ENCODE data around the gene KCMF1.
"Not testable (repeated sequence)": the region's sequence is repeated elsewhere in the genome, so short reads cannot be mapped to it uniquely, and the experiment has no call there.

KCMF1 gene

GRCh38 chr2:84944295-84944909 is 26.6 kb upstream of the KCMF1 start:
- H3K9ac ChIP-seq (ENCODE audit: low read depth, low read length): no peak overlapping the region
- H3K9me3 ChIP-seq (ENCODE audit: control insufficient read depth, insufficient read depth, low read length): no peaks in the 10 kb centered on the region
- peaks cover 23% of the 10 kb centered on the region for H3K4me1 ChIP-seq (ENCODE audit: insufficient read depth, low read length)
- H3K36me3 ChIP-seq (ENCODE audit: insufficient read depth, low read length): no peaks in the 10 kb centered on the region; the same call in 1 of the 2 replicates

GRCh38 chr2:84945838-84946203 is 25.1 kb upstream of the KCMF1 start:
- peaks cover 15% of the 10 kb centered on the region for H3K4me1 ChIP-seq (ENCODE audit: insufficient read depth, low read length)
- not testable (repeated sequence) for H3K9me3 ChIP-seq (ENCODE audit: control insufficient read depth, insufficient read depth, low read length); H3K36me3 ChIP-seq (ENCODE audit: insufficient read depth, low read length); H3K9ac ChIP-seq (ENCODE audit: low read depth, low read length)

GRCh38 chr2:84946204-84947009 is 24.6 kb upstream of the KCMF1 start:
- no peaks in the 10 kb centered on the region for H3K9me3 ChIP-seq (ENCODE audit: control insufficient read depth, insufficient read depth, low read length)
- H3K4me1 ChIP-seq (ENCODE audit: insufficient read depth, low read length): peaks cover 9% of the 10 kb centered on the region
- no peak overlapping the region for H3K9ac ChIP-seq (ENCODE audit: low read depth, low read length)
- H3K36me3 ChIP-seq (ENCODE audit: insufficient read depth, low read length): no peaks in the 10 kb centered on the region; the same call in 1 of the 2 replicates

GRCh38 chr2:84947010-84947593 is 23.9 kb upstream of the KCMF1 start:
- Histone ChIP-seq H3K4me1 (ENCODE audit: insufficient read depth, low read length) (peaks cover 9% of the 10 kb centered on the region), H3K9me3 (ENCODE audit: control insufficient read depth, insufficient read depth, low read length) (no peaks in the 10 kb centered on the region), H3K36me3 (ENCODE audit: insufficient read depth, low read length) (no peaks in the 10 kb centered on the region; the same call in 1 of the 2 replicates), H3K9ac (ENCODE audit: low read depth, low read length) (no peak overlapping the region)

- Histone ChIP-seq H3K4me1 (ENCODE audit: insufficient read depth, low read length) (peaks cover 14% of the 10 kb centered on the region), H3K9me3 (ENCODE audit: control insufficient read depth, insufficient read depth, low read length) (no peaks in the 10 kb centered on the region), H3K9ac (ENCODE audit: low read depth, low read length) (no peak overlapping the region), H3K36me3 (ENCODE audit: insufficient read depth, low read length) (no peaks in the 10 kb centered on the region)
Measured at GRCh38 chr2:84953535-84953934, 17.4 kb upstream of the KCMF1 start.

GRCh38 chr2:84954329-84954728 is 16.6 kb upstream of the KCMF1 start:
- Histone ChIP-seq H3K4me1 (ENCODE audit: insufficient read depth, low read length) (peaks cover 22% of the 10 kb centered on the region), H3K9ac (ENCODE audit: low read depth, low read length) (no peak overlapping the region), H3K36me3 (ENCODE audit: insufficient read depth, low read length) (no peaks in the 10 kb centered on the region), H3K9me3 (ENCODE audit: control insufficient read depth, insufficient read depth, low read length) (no peaks in the 10 kb centered on the region)

GRCh38 chr2:84956334-84957297 is 14.3 kb upstream of the KCMF1 start:
- no peaks in the 10 kb centered on the region for H3K9me3 ChIP-seq (ENCODE audit: control insufficient read depth, insufficient read depth, low read length)
- H3K36me3 ChIP-seq (ENCODE audit: insufficient read depth, low read length): no peaks in the 10 kb centered on the region
- H3K9ac ChIP-seq (ENCODE audit: low read depth, low read length): no peak overlapping the region
- H3K4me1 ChIP-seq (ENCODE audit: insufficient read depth, low read length): peaks cover 33% of the 10 kb centered on the region

- Histone ChIP-seq H3K36me3 (ENCODE audit: insufficient read depth, low read length) (no peaks in the 10 kb centered on the region), H3K9me3 (ENCODE audit: control insufficient read depth, insufficient read depth, low read length) (no peaks in the 10 kb centered on the region), H3K9ac (ENCODE audit: low read depth, low read length) (peak overlapping the region; percentile 47), H3K4me1 (ENCODE audit: insufficient read depth, low read length) (peaks cover 34% of the 10 kb centered on the region)
Measured at GRCh38 chr2:84957771-84958134, 13.2 kb upstream of the KCMF1 start.

- H3K36me3 ChIP-seq (ENCODE audit: insufficient read depth, low read length): no peaks in the 10 kb centered on the region
- H3K9me3 ChIP-seq (ENCODE audit: control insufficient read depth, insufficient read depth, low read length): no peaks in the 10 kb centered on the region
- peaks cover 34% of the 10 kb centered on the region for H3K4me1 ChIP-seq (ENCODE audit: insufficient read depth, low read length)
- peak overlapping the region; percentile 22 for H3K9ac ChIP-seq (ENCODE audit: low read depth, low read length)
Measured at GRCh38 chr2:84958135-84959059, 12.6 kb upstream of the KCMF1 start.

GRCh38 chr2:84959095-84959565 is 11.8 kb upstream of the KCMF1 start:
- peaks cover 34% of the 10 kb centered on the region for H3K4me1 ChIP-seq (ENCODE audit: insufficient read depth, low read length)
- no peaks in the 10 kb centered on the region for H3K9me3 ChIP-seq (ENCODE audit: control insufficient read depth, insufficient read depth, low read length)
- peak overlapping the region; percentile 1 for H3K9ac ChIP-seq (ENCODE audit: low read depth, low read length)
- H3K36me3 ChIP-seq (ENCODE audit: insufficient read depth, low read length): no peaks in the 10 kb centered on the region

- Histone ChIP-seq H3K9me3 (ENCODE audit: control insufficient read depth, insufficient read depth, low read length) (no peaks in the 10 kb centered on the region), H3K36me3 (ENCODE audit: insufficient read depth, low read length) (peaks cover 4% of the 10 kb centered on the region; the same call in 1 of the 2 replicates), H3K9ac (ENCODE audit: low read depth, low read length) (peak overlapping the region; percentile 1; the same call in 1 of the 2 replicates), H3K4me1 (ENCODE audit: insufficient read depth, low read length) (peaks cover 34% of the 10 kb centered on the region)
Measured at GRCh38 chr2:84959566-84960506, 11.1 kb upstream of the KCMF1 start.

GRCh38 chr2:84962917-84963316 is 8.0 kb upstream of the KCMF1 start:
- no peaks in the 10 kb centered on the region for H3K9me3 ChIP-seq (ENCODE audit: control insufficient read depth, insufficient read depth, low read length)
- H3K36me3 ChIP-seq (ENCODE audit: insufficient read depth, low read length): peaks cover 14% of the 10 kb centered on the region; the same call in 1 of the 2 replicates
- peaks cover 24% of the 10 kb centered on the region for H3K4me1 ChIP-seq (ENCODE audit: insufficient read depth, low read length)
- no peak overlapping the region for H3K9ac ChIP-seq (ENCODE audit: low read depth, low read length)

Data from ES-I3 (cell line).